Endothelial cell of hepatic sinusoid (primary cell): ENCODE data around the gene TBC1D2B.
"Not testable (repeated sequence)": the region's sequence is repeated elsewhere in the genome, so short reads cannot be mapped to it uniquely, and the experiment has no call there.

Experiments used
- in situ Hi-C: cut with HindIII; loops from 2 replicates; pipeline ENCODE4 v1.10.0; 2017; ENCODE audit warnings: low sequenced_read_pairs

TBC1D2B gene

DNA sequence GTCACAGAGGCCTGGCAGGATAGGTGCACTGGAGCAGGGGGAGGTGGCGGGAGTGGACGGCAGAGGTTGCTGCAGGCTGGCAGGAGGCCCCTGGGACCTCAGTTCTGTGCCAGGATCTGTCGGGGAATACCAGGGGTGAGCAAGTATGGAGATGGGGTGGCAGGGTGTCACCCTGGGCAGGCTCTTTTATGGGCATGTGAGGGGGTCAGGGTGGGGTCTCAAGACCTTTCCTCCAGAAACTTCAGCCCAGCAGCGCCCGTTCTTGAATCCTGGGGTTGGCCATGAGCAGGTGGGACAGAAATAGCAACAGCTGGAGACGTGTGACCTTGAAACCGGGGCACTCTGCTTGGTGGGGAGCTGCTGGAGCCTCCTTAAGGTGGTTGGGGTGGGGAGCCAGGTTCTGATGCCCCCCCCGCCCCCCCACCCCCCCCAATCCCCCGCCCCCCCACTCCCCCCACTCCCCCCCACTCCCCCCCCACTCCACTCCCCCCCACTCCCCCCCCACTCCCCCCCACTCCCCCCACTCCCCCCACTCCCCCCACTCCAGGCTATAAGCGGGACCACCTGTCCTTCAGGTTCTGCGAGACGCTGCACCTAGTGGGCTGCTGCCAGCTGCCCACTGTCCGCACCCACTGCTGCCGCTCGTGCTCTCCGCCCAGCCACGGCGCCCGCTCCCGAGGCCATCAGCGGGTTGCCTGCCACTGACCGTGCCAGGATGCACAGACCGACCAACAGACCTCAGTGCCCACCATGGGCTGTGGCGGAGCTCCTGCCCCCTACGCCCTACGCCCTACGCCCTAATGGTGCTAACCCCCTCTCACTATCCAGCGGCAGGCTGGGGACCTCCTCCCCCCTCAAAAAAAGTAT, 84.9 kb downstream of the TBC1D2B start:
- in situ Hi-C loops = no loop called here

DNA sequence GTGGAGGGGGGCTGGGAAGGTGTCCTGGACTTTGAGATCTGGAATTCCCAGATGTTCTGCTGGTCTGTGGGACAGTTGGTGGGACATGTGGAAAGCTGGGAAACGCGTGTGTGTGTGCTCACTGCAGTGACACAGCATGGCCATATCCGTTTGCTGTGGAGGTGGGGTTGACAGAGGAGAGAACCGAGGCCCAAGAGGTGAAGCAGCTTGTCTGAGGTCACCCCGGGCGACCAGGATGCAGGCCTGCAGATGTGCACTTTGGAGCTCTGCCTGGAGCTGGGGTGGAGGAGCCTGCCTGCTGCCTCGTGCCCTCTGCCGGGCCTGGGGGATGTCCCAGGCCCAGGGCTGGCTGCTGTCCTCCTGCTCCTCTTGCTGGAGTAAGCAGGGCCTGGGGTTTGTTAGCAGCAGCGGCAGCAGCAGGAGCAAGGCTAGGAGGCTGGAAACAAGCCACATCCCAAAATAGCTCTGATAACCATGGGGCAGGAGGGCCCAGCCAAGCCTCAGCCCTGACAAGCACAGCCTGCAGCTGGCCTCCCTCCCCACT, 85.8 kb downstream of the TBC1D2B start:
- in situ Hi-C loops = not testable (repeated sequence)

DNA sequence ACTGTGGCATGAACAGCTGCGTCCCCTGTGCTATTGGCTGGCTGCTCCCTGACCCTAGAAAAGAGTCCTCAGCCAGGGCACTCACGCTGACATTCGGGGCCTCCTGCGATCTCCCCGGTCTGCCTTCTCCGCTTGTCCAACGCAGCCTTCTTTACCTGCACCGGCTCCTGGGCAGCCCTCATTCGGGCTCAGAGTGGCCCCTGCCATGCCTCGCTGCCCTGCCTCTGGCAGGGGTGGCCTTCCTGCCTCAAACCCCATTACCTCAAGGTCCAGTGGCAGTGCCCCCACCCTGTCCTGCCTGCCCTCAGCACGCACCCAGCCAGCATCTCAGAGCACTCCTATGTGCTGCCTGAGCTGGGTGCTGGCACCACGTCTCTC, 86.5 kb downstream of the TBC1D2B start:
- in situ Hi-C loops = no loop called here

DNA sequence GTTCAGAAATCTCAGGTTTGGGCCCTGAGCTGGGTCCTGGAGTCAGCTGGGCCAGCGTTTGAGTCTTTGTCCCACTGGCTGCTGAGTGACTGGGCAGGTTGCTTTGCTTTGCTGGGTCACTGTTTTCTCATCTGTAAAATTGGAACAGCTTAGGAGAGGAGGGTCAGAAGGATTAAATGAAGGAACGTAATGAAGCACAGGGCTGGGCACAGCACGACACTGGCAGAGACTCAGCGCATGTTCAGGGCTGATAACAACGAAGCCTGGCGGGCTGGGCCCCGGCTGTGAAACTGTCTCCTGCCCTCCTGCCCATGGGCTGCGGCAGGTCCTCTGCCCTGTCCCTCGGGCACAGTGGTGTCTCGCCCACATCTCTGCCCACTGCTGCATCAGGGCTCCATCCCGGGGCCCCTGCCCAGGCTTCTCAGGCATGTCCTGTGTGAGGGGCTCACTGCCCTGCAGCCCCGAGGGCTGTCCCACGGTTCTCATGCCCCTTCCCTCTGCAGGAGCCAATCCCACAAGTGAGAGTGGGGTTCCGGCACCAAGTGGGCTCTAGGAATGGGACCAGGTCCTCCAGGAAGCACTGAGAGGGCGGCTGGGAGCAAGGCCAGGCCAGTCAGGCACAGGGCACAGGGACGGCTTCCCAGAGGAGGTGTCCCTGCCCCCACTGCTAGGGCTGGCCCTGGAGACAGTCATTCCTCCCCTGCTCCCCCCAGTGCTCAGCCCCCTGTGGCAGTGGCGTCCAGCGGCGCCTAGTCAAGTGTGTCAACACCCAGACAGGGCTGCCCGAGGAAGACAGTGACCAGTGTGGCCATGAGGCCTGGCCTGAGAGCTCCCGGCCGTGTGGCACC, 88.0 kb downstream of the TBC1D2B start:
- in situ Hi-C loops = no loop called here

DNA sequence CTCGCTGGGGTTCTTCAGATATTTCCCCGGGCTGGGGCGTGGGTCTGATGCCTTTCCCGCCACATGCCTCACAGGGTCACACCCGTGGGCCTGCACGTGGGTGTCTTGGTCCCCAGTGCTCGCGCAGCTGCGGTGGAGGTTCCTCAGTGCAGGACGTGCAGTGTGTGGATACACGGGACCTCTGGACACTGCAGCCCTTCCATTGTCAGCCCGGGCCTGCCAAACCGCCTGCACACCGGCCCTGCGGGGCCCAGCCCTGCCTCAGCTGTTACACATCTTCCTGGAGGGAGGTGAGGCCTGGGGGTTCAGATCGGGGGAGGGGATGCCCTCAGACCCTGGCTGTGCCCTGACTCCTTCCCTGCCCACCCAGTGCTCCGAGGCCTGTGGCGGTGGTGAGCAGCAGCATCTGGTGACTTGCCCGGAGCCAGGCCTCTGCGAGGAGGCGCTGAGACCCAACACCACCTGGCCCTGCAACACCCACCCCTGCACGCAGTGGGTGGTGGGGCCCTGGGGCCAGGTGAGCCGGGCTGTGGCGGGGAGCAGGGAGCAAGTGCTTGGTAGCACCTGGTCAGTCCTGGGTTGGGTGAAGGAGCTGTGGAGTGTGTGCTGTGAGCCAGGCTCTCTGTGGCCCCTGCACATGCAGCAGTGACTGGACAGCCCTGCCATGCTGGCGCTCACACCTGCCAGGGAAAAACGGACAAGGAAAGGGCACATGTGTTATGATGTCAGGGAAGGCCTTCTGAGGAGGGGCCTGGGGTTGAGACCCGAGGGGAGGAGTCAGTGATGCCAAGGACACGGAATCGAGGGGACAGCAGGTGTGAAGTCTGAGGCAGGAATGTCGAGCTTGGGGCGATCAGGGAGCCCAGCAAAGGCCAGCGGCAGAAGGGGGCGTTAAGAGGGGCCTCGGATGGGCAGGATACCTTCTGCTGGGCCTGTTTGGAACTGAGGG, 88.9 kb downstream of the TBC1D2B start:
- in situ Hi-C loops = no loop called here

DNA sequence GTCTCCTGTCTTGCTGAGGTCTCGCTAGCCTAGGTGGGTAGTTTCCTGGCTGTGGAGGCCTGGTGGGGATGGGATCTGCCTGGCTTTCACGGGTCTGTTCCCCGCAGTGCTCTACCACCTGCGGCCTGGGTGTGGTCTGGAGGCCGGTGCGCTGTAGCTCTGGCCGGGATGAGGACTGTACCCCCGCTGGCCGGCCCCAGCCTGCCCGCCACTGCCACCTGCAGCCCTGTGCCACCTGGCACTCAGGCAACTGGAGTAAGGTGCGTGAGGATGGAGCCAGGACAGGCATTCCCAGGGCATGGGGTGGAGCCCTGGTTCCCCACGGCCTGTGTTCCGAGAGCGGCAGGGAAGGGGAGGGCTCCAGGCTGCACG, 89.8 kb downstream of the TBC1D2B start:
- in situ Hi-C loops = not testable (repeated sequence)

DNA sequence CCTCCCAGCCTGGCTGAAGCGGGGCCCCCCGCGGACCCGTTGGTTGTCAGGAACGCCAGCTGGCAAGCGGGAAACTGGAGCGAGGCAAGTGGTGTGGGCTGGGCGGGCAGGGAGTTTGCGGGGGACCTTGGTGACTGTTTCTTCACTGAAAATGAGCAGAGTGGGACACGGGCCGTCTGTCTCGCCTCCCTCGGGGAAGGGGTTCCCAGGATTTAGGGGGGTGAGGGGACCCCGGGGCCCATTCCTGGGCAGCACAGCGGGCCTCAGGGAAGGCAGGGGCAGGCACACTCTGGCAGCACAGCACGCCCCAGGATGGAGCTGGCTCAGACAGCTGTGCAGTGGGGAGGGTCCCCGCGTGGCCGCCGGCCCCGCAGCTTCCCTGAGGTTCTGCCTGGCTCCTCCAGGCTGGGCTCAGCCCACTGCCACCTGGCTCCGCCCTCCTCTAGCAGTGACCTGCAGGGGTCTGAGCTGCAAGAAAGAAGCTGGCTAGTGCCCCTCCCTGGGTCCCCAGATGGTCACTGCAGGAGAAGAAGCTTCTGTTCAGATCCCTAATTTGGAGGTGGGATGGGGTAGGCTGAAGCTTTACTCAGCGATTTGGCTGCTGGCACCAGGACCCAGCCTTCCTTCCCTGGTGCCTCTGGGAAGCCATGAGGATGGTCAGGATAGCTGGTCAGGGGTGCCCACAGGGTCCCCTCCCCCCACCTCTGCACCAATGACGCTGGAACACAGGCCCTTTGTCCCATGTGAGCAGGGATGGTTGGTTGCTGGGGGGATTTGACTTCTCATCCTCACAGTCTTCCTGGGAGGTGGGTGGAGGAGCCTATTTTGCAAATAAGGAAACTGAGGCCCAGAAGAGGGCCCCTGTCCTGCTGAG, 90.4 kb downstream of the TBC1D2B start:
- in situ Hi-C loops = no loop called here

DNA sequence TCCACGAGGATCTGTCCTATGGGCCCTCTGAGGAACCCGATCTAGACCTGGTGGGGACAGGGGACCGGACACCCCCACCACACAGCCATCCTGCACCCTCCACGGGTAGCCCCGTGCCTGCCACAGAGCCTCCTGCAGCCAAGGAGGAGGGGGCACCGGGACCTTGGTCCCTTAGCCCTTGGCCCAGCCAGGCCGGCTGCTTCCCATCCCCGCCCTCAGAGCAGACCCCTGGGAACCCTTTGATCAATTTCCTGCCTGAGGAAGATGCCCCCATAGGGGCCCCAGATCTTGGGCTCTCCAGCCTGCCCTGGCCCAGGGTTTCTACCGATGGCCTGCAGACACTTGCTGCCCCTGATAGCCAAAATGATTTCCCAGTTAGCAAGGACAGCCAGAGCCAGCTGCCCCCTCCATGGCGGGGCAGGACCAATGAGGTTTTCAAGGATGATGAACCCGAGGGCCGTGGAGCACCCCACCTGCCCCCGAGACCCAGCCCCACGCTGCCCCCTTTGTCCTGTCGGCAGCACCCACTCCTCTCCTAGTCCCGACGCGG, 91.5 kb downstream of the TBC1D2B start:
- in situ Hi-C loops = no loop called here

DNA sequence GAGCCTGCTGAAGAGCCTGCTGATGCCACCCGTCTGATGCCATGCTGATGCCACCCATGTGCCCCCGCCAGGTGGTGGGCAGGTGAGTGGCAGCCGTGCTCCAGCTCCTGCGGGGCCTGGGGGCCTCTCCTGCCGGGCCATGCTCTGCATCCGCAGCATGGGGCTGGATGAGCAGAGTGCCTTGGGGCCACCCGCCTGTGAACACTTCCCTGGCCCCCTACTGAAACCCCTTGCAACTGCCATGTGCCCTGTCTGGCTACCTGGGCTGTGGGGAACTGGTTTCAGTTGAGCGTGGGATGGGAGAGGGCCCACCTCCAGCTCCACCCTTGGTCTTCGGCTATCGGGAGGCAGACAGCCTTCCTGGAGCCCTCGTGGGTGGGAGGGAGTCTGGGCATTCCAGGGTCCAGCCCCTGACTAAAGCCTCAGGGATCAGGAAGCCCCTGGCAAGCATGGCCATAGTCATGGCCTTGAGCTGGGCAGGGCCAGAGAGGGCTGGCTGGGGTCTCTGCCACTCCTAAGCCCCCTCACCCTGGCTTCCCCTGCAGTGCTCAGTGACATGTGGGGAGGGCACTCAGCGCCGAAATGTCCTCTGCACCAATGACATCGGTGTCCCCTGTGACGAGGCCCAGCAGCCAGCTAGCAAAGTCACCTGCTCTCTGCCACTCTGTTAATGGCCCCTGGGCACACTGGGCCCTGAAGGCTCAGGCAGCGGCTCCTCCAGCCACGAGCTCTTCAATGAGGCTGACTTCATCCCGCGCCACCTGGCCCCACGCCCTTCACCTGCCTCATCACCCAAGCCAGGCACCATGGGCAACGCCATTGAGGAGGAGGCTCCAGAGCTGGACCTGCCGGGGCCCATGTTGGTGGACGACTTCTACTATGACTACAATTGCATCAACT, 92.2 kb downstream of the TBC1D2B start:
- in situ Hi-C loops = no loop called here

DNA sequence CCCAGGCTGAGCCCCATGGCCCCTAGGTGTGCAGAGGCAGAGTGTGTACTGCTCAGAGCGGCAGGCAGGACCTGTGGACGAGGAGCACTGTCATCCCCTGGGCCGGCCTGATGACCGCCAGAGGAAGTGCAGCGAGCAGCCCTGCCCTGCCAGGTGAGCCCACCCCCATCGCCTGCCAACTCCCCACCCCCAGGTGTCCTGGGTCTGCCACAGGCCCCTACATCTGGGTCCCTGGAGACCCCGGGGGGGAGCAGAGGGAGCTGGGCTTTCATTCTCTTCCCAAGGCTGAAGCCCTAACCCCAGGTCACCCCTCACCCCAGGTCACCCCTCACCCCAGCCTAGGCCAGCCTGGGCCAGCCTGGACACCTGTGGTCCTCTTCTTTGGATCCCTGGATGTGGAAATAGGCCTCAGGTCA, 93.1 kb downstream of the TBC1D2B start:
- in situ Hi-C loops = no loop called here

DNA sequence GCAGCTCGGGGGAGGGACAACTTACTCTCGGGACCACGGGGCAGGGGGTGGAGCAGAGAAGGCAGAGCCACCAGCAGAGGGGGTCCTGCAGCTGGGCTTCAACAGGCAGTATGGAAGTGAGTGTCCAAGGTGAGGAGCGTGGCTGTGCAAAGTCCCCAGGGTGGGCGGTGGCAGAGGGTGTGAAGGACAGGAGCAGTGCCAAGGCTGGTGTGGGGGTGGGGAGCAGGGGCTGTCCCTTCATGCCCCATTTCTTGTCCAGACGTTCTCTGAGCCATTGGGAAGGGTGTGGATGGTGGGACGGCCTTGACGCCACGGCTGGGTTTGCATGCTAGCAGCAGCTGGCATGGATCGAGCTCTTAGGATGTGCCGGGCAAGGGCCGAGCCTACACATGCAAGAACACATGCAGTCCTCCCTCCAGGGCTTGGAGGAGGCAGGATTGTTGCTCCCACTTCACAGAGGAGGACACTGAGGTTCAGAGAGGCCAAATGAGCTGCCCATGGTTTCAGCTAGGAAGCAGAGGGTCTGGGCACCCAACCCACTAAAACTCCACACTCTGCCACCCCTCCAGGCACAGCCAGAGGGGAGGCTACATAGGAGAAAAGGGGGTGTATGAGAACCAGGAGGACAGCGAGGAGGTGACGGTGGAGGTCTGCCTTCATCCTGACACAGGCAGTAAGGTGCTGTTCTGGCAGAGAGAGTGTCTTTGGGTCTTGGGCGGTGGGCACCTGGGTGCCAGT, 93.6 kb downstream of the TBC1D2B start:
- in situ Hi-C loops = no loop called here

DNA sequence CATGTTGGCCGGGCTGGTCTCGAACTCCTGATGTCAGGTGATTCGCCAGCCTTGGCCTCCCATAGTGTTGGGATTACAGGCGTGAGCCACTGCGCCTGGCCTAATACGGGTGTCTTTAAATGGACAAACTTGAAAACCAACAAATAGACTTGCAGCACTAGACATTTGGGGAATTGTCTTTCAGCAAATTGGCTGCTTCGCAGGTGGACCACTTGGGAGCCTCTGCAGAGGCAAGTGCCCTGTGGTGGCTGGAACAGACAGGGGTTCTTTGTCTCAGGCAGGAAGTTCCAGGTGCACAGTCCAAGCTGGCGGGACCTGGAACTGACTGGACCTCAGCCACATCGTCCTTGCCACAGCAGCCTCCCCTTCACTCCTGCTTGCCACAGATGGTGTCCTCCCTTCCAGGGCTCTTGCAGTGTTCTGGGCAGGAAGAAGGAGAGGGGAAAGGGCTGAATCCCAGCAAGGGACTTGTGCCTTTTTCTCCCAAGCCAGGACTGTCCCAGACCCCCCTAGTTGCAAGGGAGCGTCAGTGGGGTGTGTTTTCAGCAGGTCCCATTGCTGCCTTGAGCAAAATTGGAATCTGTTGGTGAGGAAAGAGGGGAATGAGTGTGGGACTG, 94.3 kb downstream of the TBC1D2B start:
- in situ Hi-C loops = no loop called here

DNA sequence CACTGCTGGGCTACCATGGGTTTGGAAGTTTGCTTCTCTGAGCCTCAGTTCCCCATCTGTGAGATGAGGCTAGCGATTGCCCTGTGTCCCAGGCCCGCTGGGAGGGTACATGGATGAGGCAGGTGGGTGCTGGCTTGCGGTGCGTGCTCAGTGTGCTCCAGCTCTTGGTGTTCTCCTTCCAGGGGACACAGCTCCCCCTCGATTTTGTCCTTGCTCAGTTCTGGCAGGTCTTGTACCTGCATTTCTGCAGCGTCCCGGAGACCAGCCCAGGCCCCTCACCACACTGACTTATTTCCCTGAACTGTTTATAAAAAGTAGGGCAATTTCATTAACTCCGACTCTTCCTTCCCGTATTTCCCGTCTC, 95.4 kb downstream of the TBC1D2B start:
- in situ Hi-C loops = no loop called here

DNA sequence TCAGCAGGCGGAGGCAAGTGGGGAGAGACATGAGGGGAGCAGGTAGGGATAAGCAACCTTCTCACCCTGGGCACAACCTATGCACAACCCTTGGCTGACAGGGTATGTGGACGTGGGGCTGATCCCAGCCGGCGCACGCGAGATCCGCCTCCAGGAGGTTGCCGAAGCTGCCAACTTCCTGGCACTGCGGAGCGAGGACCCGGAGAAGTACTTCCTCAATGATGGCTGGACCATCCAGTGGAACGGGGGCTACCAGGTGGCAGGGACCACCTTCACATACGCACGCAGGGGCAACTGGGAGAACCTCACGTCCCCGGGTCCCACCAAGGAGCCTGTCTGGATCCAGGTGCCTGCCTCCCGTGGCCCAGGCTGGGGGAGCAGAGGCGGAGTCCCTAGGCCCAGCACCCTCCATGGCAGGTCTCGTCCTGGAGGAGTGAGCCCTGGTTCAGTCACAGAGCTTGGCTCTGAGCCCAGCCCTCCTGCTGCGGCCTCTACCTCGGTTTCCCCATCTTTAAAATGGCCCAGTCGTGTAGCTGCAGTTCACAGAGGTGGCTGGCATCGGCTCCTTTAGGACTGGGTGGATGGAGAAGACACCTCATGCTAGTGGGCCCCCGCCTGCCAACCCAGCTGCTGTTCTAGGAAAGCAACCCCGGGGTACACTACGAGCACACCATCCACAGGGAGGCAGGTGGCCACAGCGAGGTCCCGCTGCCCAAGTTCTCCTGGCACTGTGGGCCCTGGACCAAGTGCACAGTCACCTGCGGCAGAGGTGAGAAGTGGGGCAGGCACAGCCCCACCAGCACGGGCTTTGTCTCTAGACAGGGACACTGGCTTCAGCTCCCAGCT, 96.0 kb downstream of the TBC1D2B start:
- in situ Hi-C loops = no loop called here

DNA sequence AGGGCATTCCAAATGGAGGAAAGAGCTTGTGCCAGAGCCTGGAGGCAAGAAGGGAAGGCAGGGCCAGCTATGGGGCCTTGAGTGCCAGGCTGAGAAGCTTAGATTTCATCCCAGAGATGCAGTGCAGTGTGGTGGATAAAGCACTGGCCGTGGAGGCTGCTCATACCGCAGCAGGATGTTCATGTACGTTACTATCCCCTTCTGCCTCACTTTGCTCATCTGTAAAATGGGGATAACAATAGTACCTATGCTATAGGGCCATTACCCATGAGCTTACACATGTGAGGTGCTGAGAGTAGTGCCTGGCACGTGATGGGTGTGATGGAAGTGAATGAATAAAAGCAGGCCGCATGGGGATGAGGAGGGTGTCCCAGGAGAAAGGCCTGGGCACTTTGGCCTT, 96.8 kb downstream of the TBC1D2B start:
- in situ Hi-C loops = not testable (repeated sequence)

DNA sequence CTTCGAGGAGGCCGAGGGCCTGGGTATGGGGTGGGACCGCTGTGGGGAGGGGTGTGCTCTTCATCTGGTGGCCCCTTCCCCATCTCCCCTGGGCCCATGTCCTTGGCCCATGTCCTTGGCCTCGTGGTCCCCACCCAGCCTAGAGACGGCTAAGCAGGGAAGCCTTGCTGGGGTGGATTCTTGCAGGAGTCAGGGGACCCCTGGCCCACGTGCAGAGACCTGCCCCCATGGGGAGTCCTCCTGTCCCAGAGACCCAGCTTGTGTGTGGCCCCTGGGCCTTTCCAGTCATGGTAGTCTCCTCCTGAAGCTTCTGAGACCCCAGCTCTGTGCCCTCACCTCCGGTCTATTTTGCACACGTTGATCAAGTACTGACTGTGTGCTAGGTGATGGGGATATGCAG, 97.4 kb downstream of the TBC1D2B start:
- in situ Hi-C loops = no loop called here

DNA sequence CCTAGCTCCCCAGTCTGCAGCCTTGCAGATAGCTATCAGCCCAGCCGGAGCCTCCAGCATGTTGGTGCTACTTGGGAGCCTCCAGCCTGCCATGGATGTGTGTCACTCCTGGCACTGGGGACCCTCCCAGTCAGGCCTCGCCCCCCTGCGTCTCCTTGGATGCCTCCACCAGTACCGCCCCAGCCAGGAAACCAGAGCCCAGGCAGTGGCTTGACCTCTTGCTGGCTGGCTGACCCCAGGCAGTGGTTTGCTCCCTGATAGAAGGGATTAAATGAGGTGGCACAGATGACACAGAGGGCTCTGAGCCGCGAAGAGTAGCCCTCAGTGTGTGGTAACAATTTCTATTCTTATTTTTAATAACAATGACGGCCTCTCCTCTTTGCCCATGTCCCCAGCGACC, 98.4 kb downstream of the TBC1D2B start:
- in situ Hi-C loops = not testable (repeated sequence)
